Stomach smooth muscle (tissue), 2 donors: ENCODE data around the gene LAMC2.

Experiments
- H3K27ac ChIP-seq: one replicate; pipeline ENCODE4 v1.7.0; 2013; ENCODE audit warnings: mild to moderate bottlenecking, low read length, inconsistent platforms
- H3K27me3 ChIP-seq, 2 donors: one replicate each; pipeline ENCODE4 v1.7.0; 2013; ENCODE audit warnings: low read length in 2 of 2; ENCODE audit not compliant: insufficient read depth in 2 of 2, control insufficient read depth in 1 of 2
- H3K36me3 ChIP-seq, 2 donors: one replicate each; pipeline ENCODE4 v1.7.0; 2013; ENCODE audit warnings: low read length in 2 of 2; ENCODE audit not compliant: control insufficient read depth in 2 of 2, insufficient read depth in 2 of 2
- H3K4me1 ChIP-seq: one replicate; pipeline ENCODE4 v1.7.0; 2013; ENCODE audit warnings: low read length; ENCODE audit not compliant: control insufficient read depth, insufficient read depth
- H3K4me3 ChIP-seq, 2 donors: one replicate each; pipeline ENCODE4 v1.7.0; 2013; ENCODE audit warnings: low read length in 2 of 2
- H3K9ac ChIP-seq, 2 donors: one replicate each; pipeline ENCODE4 v1.7.0; 2013; ENCODE audit warnings: low read length in 2 of 2, mild to moderate bottlenecking in 1 of 2
- H3K9me3 ChIP-seq, 2 donors: one replicate each; pipeline ENCODE4 v1.7.0; 2013; ENCODE audit warnings: low read length in 2 of 2; ENCODE audit not compliant: control insufficient read depth in 2 of 2
- donor health status: healthy.
- donor health status: Pancreatic carcinoma.

Gene LAMC2

GRCh38 chr1:183209533-183210158 is 23.6 kb downstream of the LAMC2 start:
- Histone ChIP-seq H3K27ac (no peak overlapping the region), H3K27me3 (no peaks in the 10 kb centered on the region), H3K4me3 (no peak overlapping the region), H3K36me3 (no peaks in the 10 kb centered on the region), H3K4me1 (peaks cover 8% of the 10 kb centered on the region), H3K9me3 (no peaks in the 10 kb centered on the region), H3K9ac (no peak overlapping the region)

DNA sequence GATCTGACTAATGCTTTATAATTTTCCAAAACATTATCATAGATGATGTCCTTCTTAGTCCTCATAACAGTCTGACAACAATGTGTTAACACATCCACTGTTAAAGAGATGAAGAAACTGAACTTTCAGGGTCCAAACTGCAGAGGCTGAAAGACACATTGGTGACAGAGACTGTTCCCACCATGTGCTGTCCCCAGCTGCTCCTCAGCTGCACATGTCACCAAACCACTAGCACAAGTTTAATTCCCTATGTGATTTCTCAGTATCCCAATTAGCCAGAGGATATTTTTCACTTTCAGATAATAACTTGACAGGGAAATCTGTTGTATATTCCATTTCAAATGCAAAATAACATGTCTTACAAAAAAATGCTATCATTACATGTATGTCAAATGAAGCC is 24.6 kb downstream of the LAMC2 start:
- no peaks in the 10 kb centered on the region for H3K36me3 ChIP-seq
- H3K4me3 ChIP-seq, result no peak overlapping the region
- no peaks in the 10 kb centered on the region for H3K27me3 ChIP-seq
- H3K4me1 ChIP-seq, result peaks cover under 1% of the 10 kb centered on the region
- no peak overlapping the region for H3K9ac ChIP-seq
- H3K27ac ChIP-seq, result no peak overlapping the region
- no peaks in the 10 kb centered on the region for H3K9me3 ChIP-seq

- no peak overlapping the region for H3K27ac ChIP-seq
- H3K4me3 ChIP-seq, result no peak overlapping the region
- no peaks in the 10 kb centered on the region for H3K27me3 ChIP-seq
- H3K4me1 ChIP-seq, result peaks cover 10% of the 10 kb centered on the region
- H3K9ac ChIP-seq, result no peak overlapping the region
- H3K36me3 ChIP-seq, result no peaks in the 10 kb centered on the region
- no peaks in the 10 kb centered on the region for H3K9me3 ChIP-seq
These were observed 26.8 kb downstream of the LAMC2 start for GRCh38 chr1:183212870-183213269.

- H3K27ac ChIP-seq, result no peak overlapping the region
- no peaks in the 10 kb centered on the region for H3K27me3 ChIP-seq
- H3K9me3 ChIP-seq, result no peaks in the 10 kb centered on the region
- no peaks in the 10 kb centered on the region for H3K36me3 ChIP-seq
- peaks cover 24% of the 10 kb centered on the region for H3K4me1 ChIP-seq
- H3K9ac ChIP-seq, result no peak overlapping the region
- H3K4me3 ChIP-seq, result no peak overlapping the region
These were observed 28.2 kb downstream of the LAMC2 start for GRCh38 chr1:183214021-183214970.

GRCh38 chr1:183215076-183215720 is 29.1 kb downstream of the LAMC2 start:
- Histone ChIP-seq H3K4me1 (peaks cover 30% of the 10 kb centered on the region), H3K9me3 (no peaks in the 10 kb centered on the region), H3K36me3 (no peaks in the 10 kb centered on the region), H3K9ac (no peak overlapping the region), H3K4me3 (no peak overlapping the region), H3K27me3 (no peaks in the 10 kb centered on the region), H3K27ac (no peak overlapping the region)

- Histone ChIP-seq H3K36me3 (no peaks in the 10 kb centered on the region), H3K9me3 (no peaks in the 10 kb centered on the region), H3K4me3 (no peak overlapping the region), H3K27me3 (no peaks in the 10 kb centered on the region), H3K9ac (no peak overlapping the region), H3K4me1 (peaks cover 30% of the 10 kb centered on the region), H3K27ac (no peak overlapping the region)
These were observed 29.9 kb downstream of the LAMC2 start for GRCh38 chr1:183215936-183216335.

GRCh38 chr1:183218027-183218618 is 32.1 kb downstream of the LAMC2 start:
- peak overlapping the region; percentile 26 to 62 for H3K9ac ChIP-seq
- H3K27ac ChIP-seq, result peak overlapping the region; percentile 92
- H3K4me3 ChIP-seq, result no peak overlapping the region

DNA sequence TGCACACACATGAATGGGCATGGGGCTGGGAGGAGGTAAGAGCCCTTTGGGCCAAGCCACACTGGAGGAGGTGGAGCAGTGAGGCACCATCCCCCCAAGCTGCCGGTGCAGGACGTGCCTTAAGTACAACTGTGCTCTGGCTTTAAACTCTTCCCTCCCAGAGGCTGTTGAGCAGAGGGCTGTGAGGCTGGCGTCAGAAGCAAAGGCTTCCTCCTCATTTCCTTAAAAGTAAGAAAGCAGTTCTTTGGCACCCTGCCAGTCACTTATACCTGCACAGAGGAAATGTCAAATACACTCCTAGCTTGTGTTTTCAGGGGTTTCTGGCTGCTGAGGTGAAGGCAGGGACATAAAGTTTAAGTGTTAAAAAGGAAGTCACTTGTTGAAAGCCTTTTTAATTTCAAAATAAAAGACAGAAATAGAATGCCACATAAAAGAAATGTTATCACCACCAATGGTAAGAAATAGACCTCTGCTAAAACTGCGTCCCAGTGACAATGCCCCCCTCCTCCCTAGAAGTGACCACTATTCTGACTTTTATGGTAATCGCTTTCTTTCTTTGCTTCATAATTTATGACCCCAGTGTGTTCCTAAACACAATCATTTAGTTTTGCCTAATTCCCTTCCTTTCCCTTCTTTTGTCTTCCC is 33.0 kb downstream of the LAMC2 start:
- H3K27ac ChIP-seq, result peak overlapping the region; percentile 92
- H3K27me3 ChIP-seq, result no peaks in the 10 kb centered on the region
- H3K36me3 ChIP-seq, result no peaks in the 10 kb centered on the region
- peak overlapping the region in 1 of 2 donors; percentile 22 for H3K4me3 ChIP-seq
- peak overlapping the region; percentile 32 to 62 for H3K9ac ChIP-seq
- H3K4me1 ChIP-seq, result peaks cover 30% of the 10 kb centered on the region
- H3K9me3 ChIP-seq, result no peaks in the 10 kb centered on the region

More at GRCh38 chr1:183218027-183218618, 32.1 kb downstream of the LAMC2 start:
- Histone ChIP-seq H3K4me1 (peaks cover 30% of the 10 kb centered on the region), H3K27me3 (no peaks in the 10 kb centered on the region), H3K9me3 (no peaks in the 10 kb centered on the region), H3K36me3 (no peaks in the 10 kb centered on the region)

GRCh38 chr1:183219616-183220009 is 33.5 kb downstream of the LAMC2 start:
- Histone ChIP-seq H3K27me3 (no peaks in the 10 kb centered on the region), H3K4me3 (no peak overlapping the region), H3K4me1 (peaks cover 30% of the 10 kb centered on the region), H3K9ac (peak overlapping the region; percentile 32 to 42), H3K36me3 (no peaks in the 10 kb centered on the region), H3K27ac (peak overlapping the region; percentile 92), H3K9me3 (no peaks in the 10 kb centered on the region)

- no peak overlapping the region for H3K4me3 ChIP-seq
- H3K27me3 ChIP-seq, result no peaks in the 10 kb centered on the region
- H3K36me3 ChIP-seq, result no peaks in the 10 kb centered on the region
- H3K9me3 ChIP-seq, result no peaks in the 10 kb centered on the region
- H3K9ac ChIP-seq, result no peak overlapping the region
- no peak overlapping the region for H3K27ac ChIP-seq
- peaks cover 20% of the 10 kb centered on the region for H3K4me1 ChIP-seq
These were observed 36.8 kb downstream of the LAMC2 start for GRCh38 chr1:183222909-183223308.
